Body of pancreas (tissue), 4 donors: ENCODE data around the gene GMPR. TPM values are rescaled to one million over a fixed set of nuclear protein-coding genes. Genes with fewer than 3 reads are reported as not detected.

Experiments
- ATAC-seq: fragments of 150-250 bp; one replicate; pipeline ENCODE4 v1.9.1; 2016
- DNase-seq, 4 donors: peaks; one replicate each; pipeline ENCODE4 v3.0.0-alpha.2; 2019
- H3K27ac ChIP-seq, 4 donors: fragments of 200-600 bp; sonication (generic); 1 replicate in 3 of 4; 2 replicates in 1 of 4; pipeline versions ENCODE4 v1.5.1 to v1.6.1; 2016 to 2019; ENCODE audit warnings: mild to moderate bottlenecking in 1 of 4, mixed read lengths in 1 of 4, moderate library complexity in 1 of 4
- H3K27me3 ChIP-seq, 2 donors: fragments of 200-600 bp; sonication (generic); one replicate each; pipeline ENCODE4 v1.6.0; 2016; ENCODE audit warnings: mild to moderate bottlenecking in 1 of 2
- H3K36me3 ChIP-seq, 2 donors: fragments of 200-600 bp; sonication (generic); replicated peaks in 1 of 2; 2 replicates each; pipeline ENCODE4 v1.5.1; 2016; ENCODE audit warnings: low read depth in 2 of 2; ENCODE audit not compliant: insufficient read depth in 1 of 2
- H3K4me1 ChIP-seq: fragments of 200-600 bp; sonication (generic); one replicate; pipeline ENCODE4 v1.6.0; 2016
- H3K4me3 ChIP-seq, 2 donors: fragments of 200-600 bp; sonication (generic); 1 replicate in 1 of 2; 2 replicates in 1 of 2; pipeline ENCODE4 v1.5.1; 2016 to 2019
- H3K9me3 ChIP-seq, 3 donors: fragments of 200-600 bp; sonication (generic); 1 replicate in 2 of 3; 2 replicates in 1 of 3; pipeline ENCODE4 v1.5.1; 2016
- CTCF ChIP-seq, 7 experiments: fragments of 450-650 bp in 4 of 7; fragments of 200-600 bp in 3 of 7; sonication (generic) in 3 of 7; IDR thresholded peaks; one replicate each; pipeline ENCODE4 v1.5.1; 2016 to 2019; ENCODE audit warnings: antibody characterized with exemption in 7 of 7
- POLR2A ChIP-seq, 3 donors: fragments of 450-650 bp; IDR thresholded peaks; one replicate each; pipeline ENCODE4 v1.6.1; 2016; ENCODE audit warnings: antibody characterized with exemption in 3 of 3, mild to moderate bottlenecking in 2 of 3
- WGBS, 2 donors: methylation state at CpG; one replicate each; pipeline ENCODE4 v1.1.5; 2017; 5-methylcytosine and 5-hydroxymethylcytosine counted together
- intact Hi-C: fragments of 100-400 bp; cut with DNase I; formaldehyde crosslinking; loops from one replicate; pipeline ENCODE4 v1.15.1; 2023
- total RNA-seq, 2 donors: library from RNA; depleted of rRNA; stranded (reverse); fragments of >200 nt; gene quantifications; one replicate each; pipeline ENCODE4 v1.1.0, GENCODE V29; 2016

Gene GMPR
- total RNA-seq, 2 donors from 2014 or later = 7.9 to 14.0 TPM

- WGBS, 2 donors = 84 to 95% methylated on average over 8 of the region's 8 CpGs
- no peak for ATAC-seq
These were observed 80.8 kb downstream of the GMPR start for GRCh38 chr6:16318953-16319720.

GRCh38 chr6:16319813-16320532, 81.6 kb downstream of the GMPR start:
- Histone ChIP-seq H3K27me3 (no peaks in the 10 kb centered on the region), H3K27ac (peak overlapping the region; percentile 50 to 84 (median 77)), H3K36me3 (no peaks in the 10 kb centered on the region), H3K4me3 (no peak overlapping the region), H3K9me3 (no peaks in the 10 kb centered on the region), H3K4me1 (peaks cover 7% of the 10 kb centered on the region)
- intact Hi-C loops = no loop called here
- 38 to 39% methylated on average over 16 of the region's 16 CpGs for WGBS, 2 donors
- ATAC-seq (peak; percentile 60), DNase-seq (peak; percentile 27 to 72 (median 63))
- no peak for TF ChIP-seq CTCF (IDR thresholded peaks at IDR 0.05)
- peak in 2 of 3 donors; percentile 26 to 28 for TF ChIP-seq POLR2A (IDR thresholded peaks at IDR 0.05)

More at GRCh38 chr6:16318953-16319720, 80.8 kb downstream of the GMPR start:
- no peaks in the 10 kb centered on the region for H3K27me3 ChIP-seq
- peaks cover 7% of the 10 kb centered on the region for H3K4me1 ChIP-seq
- H3K27ac ChIP-seq = peak overlapping the region in 2 of 4 donors; percentile 82 to 84
- intact Hi-C loops = no loop called here
- no peaks in the 10 kb centered on the region for H3K36me3 ChIP-seq
- no peak overlapping the region for H3K4me3 ChIP-seq
- TF ChIP-seq CTCF (IDR thresholded peaks at IDR 0.05) = no peak
- no peak for TF ChIP-seq POLR2A (IDR thresholded peaks at IDR 0.05)
- DNase-seq = no peak
- no peaks in the 10 kb centered on the region for H3K9me3 ChIP-seq

- TF ChIP-seq CTCF (IDR thresholded peaks at IDR 0.05) = no peak
- no peak for TF ChIP-seq POLR2A (IDR thresholded peaks at IDR 0.05)
- DNase-seq (no peak), ATAC-seq (no peak)
- WGBS, 2 donors = 87 to 90% methylated on average over 18 to 21 of the region's 21 CpGs
- peak overlapping the region; percentile 50 to 84 (median 77) for H3K27ac ChIP-seq
- intact Hi-C loops = no loop called here
- no peaks in the 10 kb centered on the region for H3K9me3 ChIP-seq
- H3K4me3 ChIP-seq = no peak overlapping the region
- H3K27me3 ChIP-seq = no peaks in the 10 kb centered on the region
- peaks cover 7% of the 10 kb centered on the region for H3K4me1 ChIP-seq
- H3K36me3 ChIP-seq = no peaks in the 10 kb centered on the region
These were observed 82.3 kb downstream of the GMPR start for GRCh38 chr6:16320533-16321340.

GRCh38 chr6:16321341-16321710, 82.9 kb downstream of the GMPR start:
- no peaks in the 10 kb centered on the region for H3K27me3 ChIP-seq
- ATAC-seq (no peak), DNase-seq (no peak)
- H3K36me3 ChIP-seq = peaks cover under 1 to 4% of the 10 kb centered on the region in 2 donors
- peaks cover 7% of the 10 kb centered on the region for H3K4me1 ChIP-seq
- no peaks in the 10 kb centered on the region for H3K9me3 ChIP-seq
- H3K4me3 ChIP-seq = no peak overlapping the region
- WGBS, 2 donors = 87 to 89% methylated on average over 3 to 7 of the region's 7 CpGs
- intact Hi-C loops = no loop called here
- peak overlapping the region in 2 of 4 donors; percentile 82 to 84 for H3K27ac ChIP-seq
- TF ChIP-seq POLR2A (IDR thresholded peaks at IDR 0.05) (no peak), CTCF (IDR thresholded peaks at IDR 0.05) (no peak)
